GM10266 (cell line): ENCODE data around the gene SERPINC1.
"Not testable (repeated sequence)": the region's sequence is repeated elsewhere in the genome, so short reads cannot be mapped to it uniquely, and the experiment has no call there.

Experiments used
- DNase-seq: peaks from one replicate; pipeline ENCODE4 v3.0.0; 2012; ENCODE audit errors: extremely low spot score
- TF ChIP-seq, protein P1 (sequence below): IDR thresholded peaks from 2 replicates; pipeline ENCODE4 v1.5.1; 2012; ENCODE audit warnings: mild to moderate bottlenecking, low read depth; ENCODE audit not compliant: control insufficient read depth, insufficient read depth; ENCODE audit errors: missing control alignments

The SERPINC1 gene

DNA sequence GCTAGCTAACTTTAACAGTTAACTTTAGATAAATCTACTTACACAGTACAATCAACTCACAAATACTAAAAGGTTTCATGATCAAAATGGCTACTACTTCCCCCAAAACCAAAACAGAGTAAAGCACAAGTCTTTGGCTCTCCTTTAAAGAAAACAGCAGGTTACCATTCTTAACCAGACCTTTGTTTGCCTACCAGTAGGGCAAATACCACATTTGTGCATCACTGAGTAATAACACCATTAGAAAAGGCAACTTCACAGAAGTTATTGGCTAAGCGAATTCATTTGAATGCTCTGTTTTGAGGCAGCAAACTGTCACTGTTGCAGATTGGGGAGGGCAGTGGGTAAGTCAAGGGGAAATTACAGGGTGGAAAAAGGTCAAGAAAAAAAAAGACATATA lies 17.3 kb upstream of the SERPINC1 start:
- TF ChIP-seq, protein P1, sequence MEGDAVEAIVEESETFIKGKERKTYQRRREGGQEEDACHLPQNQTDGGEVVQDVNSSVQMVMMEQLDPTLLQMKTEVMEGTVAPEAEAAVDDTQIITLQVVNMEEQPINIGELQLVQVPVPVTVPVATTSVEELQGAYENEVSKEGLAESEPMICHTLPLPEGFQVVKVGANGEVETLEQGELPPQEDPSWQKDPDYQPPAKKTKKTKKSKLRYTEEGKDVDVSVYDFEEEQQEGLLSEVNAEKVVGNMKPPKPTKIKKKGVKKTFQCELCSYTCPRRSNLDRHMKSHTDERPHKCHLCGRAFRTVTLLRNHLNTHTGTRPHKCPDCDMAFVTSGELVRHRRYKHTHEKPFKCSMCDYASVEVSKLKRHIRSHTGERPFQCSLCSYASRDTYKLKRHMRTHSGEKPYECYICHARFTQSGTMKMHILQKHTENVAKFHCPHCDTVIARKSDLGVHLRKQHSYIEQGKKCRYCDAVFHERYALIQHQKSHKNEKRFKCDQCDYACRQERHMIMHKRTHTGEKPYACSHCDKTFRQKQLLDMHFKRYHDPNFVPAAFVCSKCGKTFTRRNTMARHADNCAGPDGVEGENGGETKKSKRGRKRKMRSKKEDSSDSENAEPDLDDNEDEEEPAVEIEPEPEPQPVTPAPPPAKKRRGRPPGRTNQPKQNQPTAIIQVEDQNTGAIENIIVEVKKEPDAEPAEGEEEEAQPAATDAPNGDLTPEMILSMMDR, result no peak
- DNase-seq, result no peak

DNA sequence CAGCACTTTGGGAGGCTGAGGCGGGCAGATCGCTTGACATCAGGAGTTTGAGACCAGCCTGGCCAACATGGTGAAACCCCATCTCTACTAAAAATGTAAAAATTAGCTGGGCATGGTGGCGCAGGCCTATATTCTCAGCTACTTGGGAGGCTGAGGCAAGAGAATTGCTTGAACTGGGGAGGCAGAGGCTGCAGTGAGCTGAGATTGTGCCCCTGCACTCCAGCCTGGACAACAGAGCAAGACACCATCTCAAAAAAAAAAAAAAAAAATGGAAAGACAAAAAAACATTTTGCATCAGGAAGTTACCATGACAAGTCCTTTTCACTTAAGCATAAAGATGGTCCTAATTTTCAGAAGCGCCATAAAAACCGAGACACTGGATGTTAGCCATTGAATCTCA lies 13.4 kb upstream of the SERPINC1 start:
- DNase-seq, result not testable (repeated sequence)

DNA sequence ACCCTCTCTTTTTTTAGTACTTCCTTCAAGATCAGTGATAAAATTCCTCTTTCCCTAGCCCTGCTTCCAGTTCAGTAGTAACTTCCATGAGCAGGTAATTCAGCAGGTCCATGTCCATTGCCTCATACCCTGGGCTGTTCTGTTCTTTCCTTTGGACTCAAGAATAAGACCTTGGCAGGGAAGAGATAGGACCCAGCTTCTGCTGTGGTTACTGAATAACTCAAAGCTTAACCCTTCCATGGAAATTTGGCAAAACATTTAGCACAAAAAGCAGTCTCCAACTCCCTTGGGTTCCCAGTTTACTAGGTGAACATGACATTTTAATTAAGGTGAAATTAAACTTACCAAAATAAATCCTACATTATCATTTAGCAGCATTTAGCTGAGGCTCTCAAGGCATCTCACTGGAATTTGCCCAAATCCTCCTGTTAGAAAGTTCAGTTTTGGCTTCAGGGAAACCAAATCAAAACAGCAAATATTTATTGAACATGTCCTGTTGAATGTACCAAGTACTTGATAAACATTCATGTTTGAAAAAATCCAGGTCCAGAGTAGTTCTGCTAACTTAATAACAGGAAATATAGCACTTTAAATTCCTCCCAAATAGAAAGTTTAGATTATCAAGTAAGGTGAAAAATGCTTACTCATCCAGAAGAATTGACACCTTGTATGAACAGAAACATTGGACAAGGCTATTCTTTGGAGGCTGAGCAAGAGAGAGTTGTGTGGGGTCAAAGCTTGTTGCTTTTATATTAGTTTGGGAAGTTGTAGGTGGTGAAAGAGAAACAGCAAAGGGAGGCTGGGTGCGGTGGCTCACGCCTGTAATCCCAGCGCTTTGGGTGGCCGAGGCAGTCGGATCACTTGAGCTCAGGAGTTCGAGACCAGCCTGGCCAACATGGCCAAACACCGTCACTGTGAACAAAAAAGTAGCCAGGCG lies 8.4 kb upstream of the SERPINC1 start:
- TF ChIP-seq, protein P1, result no peak
- no peak for DNase-seq

DNA sequence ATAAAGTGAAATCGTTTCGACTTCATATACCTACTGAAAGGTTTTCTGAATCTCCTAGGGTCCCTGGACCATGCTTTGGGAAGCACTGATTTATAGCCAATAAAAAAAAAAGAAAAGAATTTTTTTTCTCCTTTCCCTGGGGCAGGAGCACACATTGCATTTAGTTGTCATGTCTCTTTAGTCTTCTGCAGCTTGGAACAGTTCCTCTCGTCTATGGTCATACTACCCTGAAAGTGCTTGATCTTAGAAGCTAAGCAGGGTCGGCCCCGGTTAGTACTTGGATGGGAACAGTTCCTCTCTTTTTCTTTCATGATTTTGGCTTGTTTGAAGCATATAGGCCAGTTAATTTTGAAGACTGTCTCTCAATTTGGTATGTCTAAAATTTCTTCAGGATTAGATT lies 3.7 kb upstream of the SERPINC1 start:
- DNase-seq, result no peak
- TF ChIP-seq, protein P1, result no peak

DNA sequence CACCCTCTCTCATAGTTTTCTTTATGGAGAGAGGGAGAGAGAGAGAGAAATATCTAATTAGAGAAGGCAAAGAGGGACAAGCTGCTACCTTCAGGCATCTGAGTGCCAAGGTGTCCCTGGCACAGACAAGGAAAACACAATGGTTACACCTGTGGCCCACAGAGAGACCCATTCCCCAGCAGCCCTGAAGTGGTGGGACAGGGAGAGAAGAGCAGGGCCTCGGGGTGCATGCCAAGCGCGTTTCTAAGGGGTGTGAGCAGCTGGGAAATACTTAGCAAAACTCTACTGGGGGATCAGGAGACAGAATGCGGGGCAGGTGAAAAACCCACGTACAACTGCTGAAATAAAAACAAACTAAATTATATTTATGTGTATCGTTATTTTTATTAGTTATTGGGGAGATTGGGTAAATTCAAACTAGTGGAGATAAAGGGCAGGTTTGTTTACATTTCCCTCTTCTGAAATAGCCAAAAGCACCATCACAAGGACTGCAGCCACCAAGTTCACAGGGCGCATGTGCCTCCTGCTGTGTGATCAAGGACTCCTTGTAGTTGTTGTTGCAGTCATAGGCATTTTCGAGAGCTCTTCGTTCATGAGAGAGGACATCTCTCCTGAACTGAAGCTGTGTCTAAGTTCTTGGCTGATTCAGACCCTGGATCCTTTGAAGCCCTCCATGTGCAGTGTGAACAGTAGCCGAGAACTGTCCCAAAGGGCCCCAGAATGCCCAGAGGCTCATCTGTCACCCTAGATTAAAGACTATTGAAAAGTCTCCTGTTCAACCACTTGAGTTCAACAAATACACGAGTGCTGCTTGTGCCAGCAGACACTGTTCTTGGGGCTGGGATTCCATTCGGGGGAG lies 737 bp upstream of the SERPINC1 start:
- TF ChIP-seq, protein P1, result no peak
- DNase-seq, result no peak

DNA sequence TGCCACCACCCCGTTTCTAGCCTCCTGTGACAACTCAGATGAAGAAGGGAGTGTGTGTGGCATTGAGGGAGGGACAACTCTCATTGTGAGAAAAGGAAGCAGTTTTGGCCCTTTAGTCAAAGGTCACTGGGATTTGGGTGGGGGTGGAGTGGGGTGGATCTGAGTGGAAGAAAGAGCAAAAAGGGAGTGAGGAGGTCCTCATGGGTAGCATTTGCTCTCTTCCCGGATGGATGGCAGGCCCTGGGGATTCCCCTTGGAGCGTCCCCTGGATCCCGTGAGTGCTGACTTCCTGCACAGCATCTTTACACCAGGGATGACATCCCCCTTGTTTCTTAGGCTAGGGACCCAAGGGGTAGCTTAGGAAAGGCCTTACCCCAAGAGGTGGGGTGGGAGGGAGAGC lies 460 bp downstream of the SERPINC1 start:
- DNase-seq, result no peak
- TF ChIP-seq, protein P1, result no peak

DNA sequence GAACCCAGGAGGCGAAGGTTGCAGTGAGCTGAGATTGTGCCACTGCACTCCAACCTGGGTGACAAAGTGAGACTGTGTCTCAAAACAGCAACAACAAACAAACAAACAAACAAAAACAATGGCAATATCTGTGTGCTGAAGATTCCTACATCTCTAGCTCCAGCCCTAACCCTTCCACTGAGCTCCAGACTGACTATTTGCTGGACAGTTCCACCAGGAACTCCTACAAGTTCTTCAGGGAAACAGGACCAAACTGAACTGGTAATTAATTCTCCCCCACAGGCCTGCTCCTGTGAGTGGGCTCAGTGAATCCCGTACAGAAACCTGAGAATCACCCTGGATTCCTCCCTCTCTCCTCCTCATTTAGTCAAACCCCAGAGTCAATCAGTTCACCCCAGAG lies 1.5 kb downstream of the SERPINC1 start:
- DNase-seq, result no peak
- TF ChIP-seq, protein P1, result no peak
